HepG2 (cell line): ENCODE results near the gene YIPF3. TPM values are rescaled to one million over a fixed set of nuclear protein-coding genes. Genes with fewer than 3 reads are reported as not detected.

Experiments
- HNRNPLL ChIP-seq: fragments of 200-400 bp; formaldehyde crosslinking; IDR thresholded peaks from 2 replicates; pipeline ENCODE4 v1.6.1; 2017; ENCODE audit warnings: mild to moderate bottlenecking, low read depth, low read length; ENCODE audit not compliant: poor library complexity, severe bottlenecking
- KAT8 ChIP-seq: IDR thresholded peaks from 2 replicates; pipeline ENCODE4 v1.6.1; 2016; ENCODE audit warnings: missing genetic modification reagents, missing compliant biosample characterization
- NCOA2 ChIP-seq: sonication (generic); formaldehyde crosslinking; IDR thresholded peaks from 2 replicates; pipeline ENCODE4 v1.8.0; 2022; ENCODE audit warnings: inconsistent platforms
- REL ChIP-seq: sonication (generic); formaldehyde crosslinking; conservative IDR thresholded peaks from 2 replicates; pipeline ENCODE4 v1.8.0; 2022; ENCODE audit warnings: mild to moderate bottlenecking, missing genetic modification reagents, moderate library complexity
- SAP130 ChIP-seq: IDR thresholded peaks from 2 replicates; pipeline ENCODE4 v1.6.1; 2016; ENCODE audit warnings: low read depth
- TP53 ChIP-seq: sonication (generic); formaldehyde crosslinking; conservative IDR thresholded peaks from 2 replicates; pipeline ENCODE4 v1.4.0; 2020; ENCODE audit warnings: missing genetic modification reagents
- ZBTB3 ChIP-seq: sonication (generic); formaldehyde crosslinking; IDR thresholded peaks from 2 replicates; pipeline ENCODE4 v1.4.0; 2020; ENCODE audit warnings: low read depth, mild to moderate bottlenecking, moderate library complexity, missing genetic modification reagents, borderline replicate concordance
- ZNF318 ChIP-seq: sonication (generic); formaldehyde crosslinking; IDR thresholded peaks from 2 replicates; pipeline ENCODE4 v1.4.0; 2020; ENCODE audit warnings: mild to moderate bottlenecking, missing genetic modification reagents
- ZNF746 ChIP-seq: sonication (generic); formaldehyde crosslinking; IDR thresholded peaks from 2 replicates; pipeline ENCODE4 v1.8.0; 2022; ENCODE audit warnings: mild to moderate bottlenecking, missing genetic modification reagents
- ZNF777 ChIP-seq: sonication (generic); formaldehyde crosslinking; IDR thresholded peaks from 2 replicates; pipeline ENCODE4 v1.4.0; 2020; ENCODE audit warnings: missing genetic modification reagents
- polyA plus RNA-seq, 8 experiments: library from polyadenylated mRNA; depleted of rRNA in 3 of 8; stranded (reverse) in 7 of 8; unstranded in 1 of 8; fragments of >200 nt; fragmentation: Illumina TruSeq in 4 of 8; extraction: Trizol in 4 of 8; gene quantifications; 2 replicates each; pipeline versions ENCODE4 v1.2.1 to v1.2.3, GENCODE V29; 2011 to 2016; ENCODE audit warnings: low read depth in 4 of 8, missing spikeins in 1 of 8, mixed read lengths in 1 of 8; ENCODE audit not compliant: insufficient read depth in 1 of 8
- total RNA-seq, 5 experiments: library from RNA; depleted of rRNA; stranded (reverse); fragments of >200 nt; fragmentation: Illumina TruSeq; extraction: Trizol; gene quantifications; 2 replicates each; pipeline ENCODE4 v1.2.3, GENCODE V29; 2016; ENCODE audit warnings: low read depth in 1 of 5
- TF ChIP-seq, protein P1 (sequence below): sonication (generic); formaldehyde crosslinking; IDR thresholded peaks from 2 replicates; pipeline ENCODE4 v1.8.0; 2022; ENCODE audit warnings: mild to moderate bottlenecking, missing genetic modification reagents, moderate library complexity
- TF ChIP-seq, protein P2 (sequence below), 2 experiments: sonication (generic) in 1 of 2; formaldehyde crosslinking in 1 of 2; IDR thresholded peaks; 2 replicates each; pipeline versions ENCODE4 v1.5.1 to v1.6.1; 2011 to 2020; ENCODE audit warnings: borderline replicate concordance in 1 of 2, low read depth in 1 of 2, low read length in 1 of 2, mild to moderate bottlenecking in 1 of 2, missing genetic modification reagents in 1 of 2, moderate library complexity in 1 of 2
- TF ChIP-seq, protein P3 (sequence below): sonication (generic); formaldehyde crosslinking; IDR thresholded peaks from 2 replicates; pipeline ENCODE4 v1.8.1; 2022; ENCODE audit warnings: low read depth, mild to moderate bottlenecking, missing genetic modification reagents

Gene YIPF3
- total and polyA plus RNA-seq, 2 of the 13 experiments (the other 11 are each of a cell fraction or from before 2014, with no cell fraction given), result 107 to 206 TPM

DNA sequence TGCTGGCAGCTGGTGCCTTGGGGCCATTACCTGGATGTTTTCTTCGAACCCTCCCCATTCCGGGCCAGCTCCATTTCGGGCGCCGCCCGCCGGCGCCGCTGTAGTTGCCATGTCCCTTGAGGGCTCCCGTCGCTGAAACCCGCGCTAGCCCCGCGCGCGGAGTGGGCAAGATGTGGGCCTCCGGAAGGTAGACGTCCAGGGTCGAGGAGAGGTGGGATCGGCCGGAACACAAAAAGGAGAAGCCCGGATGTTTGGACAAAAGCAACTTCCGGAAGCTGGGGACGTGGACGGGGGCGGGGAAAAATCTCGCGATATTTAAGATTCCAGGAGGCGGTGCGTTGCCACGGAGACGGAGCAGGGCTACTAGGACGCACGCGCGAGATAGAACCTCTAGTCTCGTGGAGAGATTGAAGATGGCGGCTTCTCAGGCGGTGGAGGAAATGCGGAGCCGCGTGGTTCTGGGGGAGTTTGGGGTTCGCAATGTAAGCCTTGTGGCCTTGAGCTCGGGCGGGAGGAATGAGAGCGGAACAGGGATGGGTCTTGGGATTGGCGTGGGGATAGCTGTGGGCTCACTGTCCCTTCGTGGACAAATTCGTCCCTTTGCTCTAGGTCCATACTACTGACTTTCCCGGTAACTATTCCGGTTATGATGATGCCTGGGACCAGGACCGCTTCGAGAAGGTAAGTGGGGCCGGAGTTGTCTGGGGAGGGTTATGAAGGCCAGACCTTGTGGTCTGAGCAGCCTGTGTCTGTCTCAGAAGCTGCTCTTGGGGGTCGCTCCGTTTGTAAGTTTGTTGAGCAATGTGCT, at the start of gene YIPF3, which contains the start of gene POLR1C (continued):
- TF ChIP-seq ZNF746 (CRISPR knock-in tag), result peak; percentile 83; the same call in 1 of the 2 replicates
- peak; percentile 81 for TF ChIP-seq HNRNPLL
- TF ChIP-seq, protein P1, sequence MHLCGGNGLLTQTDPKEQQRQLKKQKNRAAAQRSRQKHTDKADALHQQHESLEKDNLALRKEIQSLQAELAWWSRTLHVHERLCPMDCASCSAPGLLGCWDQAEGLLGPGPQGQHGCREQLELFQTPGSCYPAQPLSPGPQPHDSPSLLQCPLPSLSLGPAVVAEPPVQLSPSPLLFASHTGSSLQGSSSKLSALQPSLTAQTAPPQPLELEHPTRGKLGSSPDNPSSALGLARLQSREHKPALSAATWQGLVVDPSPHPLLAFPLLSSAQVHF (CRISPR knock-in tag), result no peak
- TF ChIP-seq, protein P2, sequence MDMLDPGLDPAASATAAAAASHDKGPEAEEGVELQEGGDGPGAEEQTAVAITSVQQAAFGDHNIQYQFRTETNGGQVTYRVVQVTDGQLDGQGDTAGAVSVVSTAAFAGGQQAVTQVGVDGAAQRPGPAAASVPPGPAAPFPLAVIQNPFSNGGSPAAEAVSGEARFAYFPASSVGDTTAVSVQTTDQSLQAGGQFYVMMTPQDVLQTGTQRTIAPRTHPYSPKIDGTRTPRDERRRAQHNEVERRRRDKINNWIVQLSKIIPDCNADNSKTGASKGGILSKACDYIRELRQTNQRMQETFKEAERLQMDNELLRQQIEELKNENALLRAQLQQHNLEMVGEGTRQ (IDR thresholded peaks at IDR 0.05; ENCODE audit: low read depth, low read length), result no peak; the same call in 1 of the 2 replicates
- TF ChIP-seq, protein P2 (CRISPR knock-in tag; IDR thresholded peaks at IDR 0.05; ENCODE audit: borderline replicate concordance), result no peak; the same call in 1 of the 2 replicates
- no peak for TF ChIP-seq TP53 (CRISPR knock-in tag)
- TF ChIP-seq SAP130 (CRISPR knock-in tag), result peak; percentile 98
- TF ChIP-seq REL (CRISPR knock-in tag), result peak; percentile 55; the same call in 1 of the 2 replicates
- peak; percentile 98 for TF ChIP-seq KAT8 (CRISPR knock-in tag)
- TF ChIP-seq, protein P3, sequence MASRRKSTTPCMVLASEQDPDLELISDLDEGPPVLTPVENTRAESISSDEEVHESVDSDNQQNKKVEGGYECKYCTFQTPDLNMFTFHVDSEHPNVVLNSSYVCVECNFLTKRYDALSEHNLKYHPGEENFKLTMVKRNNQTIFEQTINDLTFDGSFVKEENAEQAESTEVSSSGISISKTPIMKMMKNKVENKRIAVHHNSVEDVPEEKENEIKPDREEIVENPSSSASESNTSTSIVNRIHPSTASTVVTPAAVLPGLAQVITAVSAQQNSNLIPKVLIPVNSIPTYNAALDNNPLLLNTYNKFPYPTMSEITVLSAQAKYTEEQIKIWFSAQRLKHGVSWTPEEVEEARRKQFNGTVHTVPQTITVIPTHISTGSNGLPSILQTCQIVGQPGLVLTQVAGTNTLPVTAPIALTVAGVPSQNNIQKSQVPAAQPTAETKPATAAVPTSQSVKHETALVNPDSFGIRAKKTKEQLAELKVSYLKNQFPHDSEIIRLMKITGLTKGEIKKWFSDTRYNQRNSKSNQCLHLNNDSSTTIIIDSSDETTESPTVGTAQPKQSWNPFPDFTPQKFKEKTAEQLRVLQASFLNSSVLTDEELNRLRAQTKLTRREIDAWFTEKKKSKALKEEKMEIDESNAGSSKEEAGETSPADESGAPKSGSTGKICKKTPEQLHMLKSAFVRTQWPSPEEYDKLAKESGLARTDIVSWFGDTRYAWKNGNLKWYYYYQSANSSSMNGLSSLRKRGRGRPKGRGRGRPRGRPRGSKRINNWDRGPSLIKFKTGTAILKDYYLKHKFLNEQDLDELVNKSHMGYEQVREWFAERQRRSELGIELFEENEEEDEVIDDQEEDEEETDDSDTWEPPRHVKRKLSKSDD (CRISPR knock-in tag), result 0 out of 2 replicates have a peak, but pooled peaks have one; percentile 58
- peak; percentile 84 for TF ChIP-seq ZNF777
- no peak for TF ChIP-seq ZBTB3 (CRISPR knock-in tag)
- no peak for TF ChIP-seq ZNF318 (CRISPR knock-in tag)
- TF ChIP-seq NCOA2 (CRISPR knock-in tag), result peak; percentile 63
